VCaP (cell line): ENCODE results near the gene TFCP2L1.

Experiments
- H3K27ac ChIP-seq: fragments of 450-650 bp; 2 replicates; pipeline ENCODE4 v1.5.1; 2017
- TF ChIP-seq, protein P1 (sequence below): fragments of 450-650 bp; conservative IDR thresholded peaks from 2 replicates; pipeline ENCODE4 v1.5.1; 2017; ENCODE audit warnings: mild to moderate bottlenecking, moderate library complexity

The TFCP2L1 gene

DNA sequence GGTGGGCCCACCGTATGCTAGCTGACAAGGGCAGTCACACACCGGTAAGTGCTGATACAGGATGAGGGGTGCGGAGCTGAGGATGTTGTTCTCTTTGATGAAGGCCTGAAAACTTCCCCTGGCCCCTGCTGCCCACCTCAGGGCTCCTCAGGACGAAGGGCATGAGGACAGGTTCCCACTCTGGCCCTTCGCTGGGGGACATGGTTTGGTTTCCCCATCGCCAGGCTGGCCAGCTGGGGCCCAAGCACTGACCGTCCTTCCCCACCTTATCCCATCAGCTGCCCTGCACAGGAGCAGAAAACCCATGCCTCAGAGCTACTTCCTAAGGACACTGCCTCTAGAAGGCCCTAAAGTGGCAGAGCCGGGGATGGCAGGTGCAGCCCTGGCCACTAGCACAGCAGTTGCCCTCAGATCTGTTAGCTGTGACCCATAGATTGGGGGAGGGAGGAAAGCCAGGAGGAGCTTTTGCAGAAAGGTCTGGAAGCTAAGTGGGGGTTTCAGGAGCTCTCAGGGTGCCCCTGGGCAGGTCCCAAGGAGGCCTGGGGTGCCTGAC, 66.5 kb downstream of the TFCP2L1 start:
- H3K27ac ChIP-seq, result no peak overlapping the region
- TF ChIP-seq, protein P1, sequence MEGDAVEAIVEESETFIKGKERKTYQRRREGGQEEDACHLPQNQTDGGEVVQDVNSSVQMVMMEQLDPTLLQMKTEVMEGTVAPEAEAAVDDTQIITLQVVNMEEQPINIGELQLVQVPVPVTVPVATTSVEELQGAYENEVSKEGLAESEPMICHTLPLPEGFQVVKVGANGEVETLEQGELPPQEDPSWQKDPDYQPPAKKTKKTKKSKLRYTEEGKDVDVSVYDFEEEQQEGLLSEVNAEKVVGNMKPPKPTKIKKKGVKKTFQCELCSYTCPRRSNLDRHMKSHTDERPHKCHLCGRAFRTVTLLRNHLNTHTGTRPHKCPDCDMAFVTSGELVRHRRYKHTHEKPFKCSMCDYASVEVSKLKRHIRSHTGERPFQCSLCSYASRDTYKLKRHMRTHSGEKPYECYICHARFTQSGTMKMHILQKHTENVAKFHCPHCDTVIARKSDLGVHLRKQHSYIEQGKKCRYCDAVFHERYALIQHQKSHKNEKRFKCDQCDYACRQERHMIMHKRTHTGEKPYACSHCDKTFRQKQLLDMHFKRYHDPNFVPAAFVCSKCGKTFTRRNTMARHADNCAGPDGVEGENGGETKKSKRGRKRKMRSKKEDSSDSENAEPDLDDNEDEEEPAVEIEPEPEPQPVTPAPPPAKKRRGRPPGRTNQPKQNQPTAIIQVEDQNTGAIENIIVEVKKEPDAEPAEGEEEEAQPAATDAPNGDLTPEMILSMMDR, result no peak

DNA sequence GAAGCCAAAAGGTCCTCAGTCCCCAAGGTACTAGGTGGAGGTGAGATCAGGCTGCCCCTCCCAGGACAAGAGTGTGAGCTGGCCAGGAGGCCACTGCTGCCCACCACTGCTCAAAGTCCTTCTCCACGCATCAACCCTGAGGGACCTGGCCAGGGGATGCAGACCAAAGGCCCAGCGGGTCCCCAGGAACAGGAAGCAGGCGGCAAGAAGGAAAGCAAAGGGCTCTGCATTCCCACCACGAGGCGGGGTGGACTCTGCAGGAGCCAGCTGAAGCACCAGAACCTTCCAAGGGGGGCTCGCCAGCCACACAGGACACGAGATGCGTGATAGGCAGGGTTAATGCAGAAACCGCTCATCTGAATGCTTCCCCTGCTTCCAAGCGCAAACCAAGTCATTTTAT, 67.4 kb downstream of the TFCP2L1 start:
- no peak overlapping the region for H3K27ac ChIP-seq
- TF ChIP-seq, protein P1, result no peak

DNA sequence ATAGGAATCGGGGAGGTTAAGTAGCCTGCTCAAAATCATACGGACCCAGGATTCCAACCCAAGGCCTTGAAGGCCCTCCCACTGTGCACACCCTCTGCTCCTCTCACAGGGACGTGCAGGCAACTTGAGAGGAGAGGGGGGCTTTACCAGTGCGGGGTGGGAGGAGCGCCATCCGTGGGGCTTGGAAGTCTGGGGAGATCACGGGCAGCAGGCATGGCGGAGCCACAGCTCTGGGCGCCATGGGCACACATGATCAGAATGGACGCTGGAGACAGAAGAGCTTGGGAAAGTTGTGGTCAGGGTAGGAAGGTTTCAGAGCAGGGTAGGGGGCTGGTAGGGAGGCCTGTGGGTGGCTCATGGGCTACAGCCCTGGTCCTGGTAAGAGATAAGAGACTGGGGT, 70.7 kb downstream of the TFCP2L1 start:
- no peak overlapping the region for H3K27ac ChIP-seq
- TF ChIP-seq, protein P1, result no peak

DNA sequence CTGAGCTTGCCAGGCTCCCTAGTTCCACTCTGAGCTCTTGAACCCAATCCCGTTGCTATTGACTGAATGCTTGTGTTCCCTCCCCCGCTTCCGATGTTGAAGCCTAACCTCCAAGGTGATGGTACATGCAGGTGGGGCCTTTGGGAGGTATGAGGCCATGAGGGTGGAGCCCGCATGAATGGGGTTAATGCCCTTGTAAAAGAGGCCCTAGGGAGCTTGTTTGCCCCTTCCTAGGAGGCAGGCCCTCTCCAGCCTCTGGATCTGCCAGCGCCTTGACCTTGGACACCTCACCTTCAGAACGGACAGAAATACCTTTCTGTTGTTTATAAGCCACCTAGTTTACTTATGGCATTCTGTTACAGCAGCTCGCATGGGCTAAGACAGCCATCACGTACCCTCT, 71.6 kb downstream of the TFCP2L1 start:
- H3K27ac ChIP-seq, result no peak overlapping the region
- TF ChIP-seq, protein P1, result no peak

DNA sequence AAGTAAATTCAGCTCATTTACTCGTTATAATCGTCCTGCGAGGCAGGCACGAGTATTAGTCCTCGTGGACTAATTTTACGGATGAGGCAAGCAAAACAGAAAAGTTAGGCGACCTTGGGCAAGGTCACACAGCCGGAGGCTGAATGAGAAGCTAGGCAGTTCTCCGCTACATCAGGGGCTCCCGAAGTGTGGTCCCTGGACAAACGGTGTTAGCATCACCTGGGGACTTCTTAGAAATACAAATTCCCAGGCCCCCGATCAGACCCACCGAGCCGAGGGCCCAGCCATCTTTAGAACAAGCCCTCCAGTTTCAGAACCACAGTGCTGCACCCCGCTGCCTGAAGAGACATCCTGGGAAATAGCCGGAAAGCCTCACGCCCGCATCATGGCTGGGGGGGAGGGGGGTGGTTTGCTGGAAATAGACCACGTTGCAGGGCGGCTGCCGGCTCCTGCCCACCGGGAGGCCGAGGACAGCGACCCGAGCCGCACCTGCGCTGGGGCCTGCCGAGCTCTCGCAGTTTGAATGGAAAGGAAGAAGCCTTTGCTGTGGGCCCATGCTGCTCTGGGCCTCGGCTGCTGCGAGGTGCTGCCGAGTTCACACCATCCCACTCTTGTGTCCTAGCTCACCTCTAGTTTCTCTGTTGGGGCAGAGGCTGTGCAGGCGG, 72.2 kb downstream of the TFCP2L1 start:
- TF ChIP-seq, protein P1, result no peak
- peak overlapping the region; percentile 74; the same call in 1 of the 2 replicates for H3K27ac ChIP-seq

DNA sequence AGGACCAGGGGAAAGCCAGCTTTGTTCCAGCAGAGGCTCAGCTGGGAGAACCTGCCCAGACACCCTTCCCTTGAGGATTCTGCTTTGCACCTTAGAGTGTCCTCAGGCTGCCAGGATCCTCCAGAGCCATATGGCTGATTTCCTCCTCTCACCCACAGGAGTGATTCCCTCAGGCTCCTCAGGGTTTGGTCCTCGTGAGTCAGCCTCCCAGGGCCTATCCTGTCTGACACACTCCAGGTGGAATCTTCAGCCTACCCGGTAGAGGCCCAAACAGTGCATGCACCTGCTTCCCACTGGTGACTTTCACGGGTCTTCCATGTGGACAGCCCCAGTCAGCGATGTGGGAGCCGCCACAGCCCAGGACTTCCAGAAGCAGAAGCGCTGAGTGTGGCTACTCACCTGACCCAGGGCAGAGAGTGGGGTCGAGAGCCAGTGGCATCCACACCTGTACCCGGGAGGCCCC, 73.3 kb downstream of the TFCP2L1 start:
- peak overlapping the region; percentile 74 for H3K27ac ChIP-seq
- TF ChIP-seq, protein P1, result no peak

DNA sequence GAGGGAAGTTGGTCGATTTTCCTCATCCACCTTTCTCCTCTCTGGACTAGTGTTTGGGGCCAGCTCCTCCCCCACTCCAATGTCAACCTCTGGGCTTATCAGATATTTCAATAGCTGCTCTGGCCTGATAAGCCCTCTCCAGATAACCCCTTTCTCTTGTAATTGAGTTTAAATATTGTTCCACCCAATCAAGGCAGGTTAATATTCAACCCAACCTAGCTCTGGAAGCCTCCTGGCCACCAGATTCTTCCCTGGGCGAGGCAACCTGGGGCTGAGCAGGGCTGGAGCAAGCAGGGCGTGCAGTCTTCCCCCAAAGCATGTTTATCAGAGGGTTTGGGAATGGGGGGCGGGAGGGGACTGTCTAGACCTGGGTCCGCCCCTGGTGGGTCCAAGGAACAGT, 73.8 kb downstream of the TFCP2L1 start:
- TF ChIP-seq, protein P1, result no peak
- peak overlapping the region; percentile 74 for H3K27ac ChIP-seq
